Right lobe of liver (tissue), 6 donors: ENCODE data around the gene MINDY1. TPM values are rescaled to one million over a fixed set of nuclear protein-coding genes. Genes with fewer than 3 reads are reported as not detected.
A peak's percentile ranks its signal among the peaks of the same experiment; 100 is the strongest.

Experiments
- ATAC-seq, 4 donors: fragments of 200-7000 bp; cut with Tn5 transposase; one replicate each; pipeline ENCODE4 v1.9.1; 2020; ENCODE audit warnings: mild to moderate bottlenecking in 4 of 4, moderate library complexity in 4 of 4
- DNase-seq, 3 donors: peaks; one replicate each; pipeline ENCODE4 v3.0.0-alpha.2; 2020
- H3K27ac ChIP-seq, 3 donors: fragments of 200-600 bp; one replicate each; pipeline ENCODE4 v1.8.0; 2022
- H3K27me3 ChIP-seq, 2 donors: fragments of 200-600 bp; one replicate each; pipeline ENCODE4 v1.8.0; 2022
- H3K36me3 ChIP-seq, 4 donors: fragments of 200-600 bp; sonication (generic) in 1 of 4; one replicate each; pipeline versions ENCODE4 v1.5.1 to v1.8.0; 2017 to 2022; ENCODE audit warnings: control low read depth in 1 of 4
- H3K4me1 ChIP-seq, 4 donors: fragments of 200-600 bp; sonication (generic) in 1 of 4; one replicate each; pipeline versions ENCODE4 v1.5.1 to v1.8.0; 2017 to 2022; ENCODE audit warnings: control low read depth in 1 of 4
- H3K4me3 ChIP-seq, 3 donors: fragments of 200-600 bp; one replicate each; pipeline ENCODE4 v1.8.0; 2022
- H3K9me3 ChIP-seq, 4 donors: fragments of 200-600 bp; sonication (generic) in 1 of 4; one replicate each; pipeline versions ENCODE4 v1.5.1 to v1.8.0; 2017 to 2022; ENCODE audit warnings: control low read depth in 1 of 4
- CTCF ChIP-seq, 4 donors: fragments of 200-600 bp in 3 of 4; fragments of 450-650 bp in 1 of 4; IDR thresholded peaks; one replicate each; pipeline versions ENCODE4 v1.5.1 to v1.8.0; 2016 to 2022; ENCODE audit warnings: antibody characterized with exemption in 4 of 4, mild to moderate bottlenecking in 2 of 4
- POLR2A ChIP-seq: fragments of 450-650 bp; IDR thresholded peaks from one replicate; pipeline ENCODE4 v1.6.1; 2017; ENCODE audit warnings: antibody characterized with exemption, mild to moderate bottlenecking
- WGBS: methylation state at CpG from one replicate; pipeline ENCODE4 v1.1.6; 2018; ENCODE audit warnings: low coverage, low lambda C conversion rate; ENCODE audit not compliant: insufficient coverage; ENCODE audit errors: missing lambda C conversion rate; 5-methylcytosine and 5-hydroxymethylcytosine counted together
- intact Hi-C, 2 donors: fragments of 100-400 bp; cut with DNase I; formaldehyde crosslinking; loops; one replicate each; pipeline versions ENCODE4 v1.11.2 to v1.14.1; 2022
- total RNA-seq, 6 experiments: library from RNA; depleted of rRNA in 2 of 6; stranded (reverse); fragments of >200 nt in 2 of 6; fragmentation: NEBNext Ultra II Directional in 3 of 6; extraction: Animal tissue kit (Norgen Biotek cat#: 25700) in 3 of 6; gene quantifications; one replicate each; pipeline versions ENCODE4 v1.1.0 to v1.2.4, GENCODE V29; 2016 to 2023
- donor health status: DM: no; HTN: yes; CAD: no.
- donor health status: DM: no; HTN: no; CAD: no.
- donor health status: DM: no; HTN: no; CAD: no.
- donor health status: DM: no; HTN: yes; CAD: no.
- donor health status: DM: no; HTN: yes; CAD: no.

MINDY1 gene
- total RNA-seq, 6 experiments from 2014 or later: 10.1 to 19.7 (median 15.4) TPM

- Histone ChIP-seq H3K4me3 (no peak overlapping the region), H3K27ac (no peak overlapping the region), H3K9me3 (no peaks in the 10 kb centered on the region), H3K27me3 (no peaks in the 10 kb centered on the region), H3K4me1 (peaks cover 0 to 8% (median 0%) of the 10 kb centered on the region in 4 donors), H3K36me3 (peaks cover 10 to 88% (median 36%) of the 10 kb centered on the region in 4 donors)
- intact Hi-C loops: no loop called here
- WGBS: 43% methylated on average over 4 of the region's 4 CpGs
- ATAC-seq: peak; percentile 36 to 53 (median 38)
- no peak for DNase-seq
- TF ChIP-seq CTCF (IDR thresholded peaks at IDR 0.05) (no peak), POLR2A (no peak)
These were observed 44.9 kb downstream of the MINDY1 start for GRCh38 chr1:150961756-150962155.

GRCh38 chr1:150960646-150961045 is 46.1 kb downstream of the MINDY1 start:
- intact Hi-C loops: no loop called here
- no peak for DNase-seq

DNA sequence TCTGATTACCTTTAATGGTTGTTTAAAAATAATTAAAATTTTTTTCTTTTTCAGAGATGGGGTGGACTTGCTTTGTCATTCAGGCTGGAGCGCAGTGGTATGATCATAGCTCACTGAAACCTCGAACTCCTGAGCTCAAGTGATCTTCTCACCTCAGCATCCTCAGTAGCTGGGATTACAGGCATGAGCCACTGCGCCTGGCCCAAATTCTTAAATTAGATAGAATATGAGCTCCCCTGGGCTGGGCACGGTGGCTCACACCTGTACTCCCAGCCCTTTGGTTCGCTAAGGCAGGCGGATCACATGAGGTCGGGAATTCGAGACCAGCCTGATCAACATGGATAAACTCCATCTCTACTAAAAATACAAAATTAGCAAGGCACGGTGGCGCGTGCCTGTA is 49.0 kb downstream of the MINDY1 start:
- Histone ChIP-seq H3K27me3 (no peaks in the 10 kb centered on the region), H3K9me3 (no peaks in the 10 kb centered on the region), H3K4me1 (peaks cover 0 to 8% (median 0%) of the 10 kb centered on the region in 4 donors), H3K4me3 (no peak overlapping the region), H3K36me3 (peaks cover 0 to 56% (median 22%) of the 10 kb centered on the region in 4 donors), H3K27ac (no peak overlapping the region)
- intact Hi-C loops: no loop called here
- TF ChIP-seq POLR2A (no peak), CTCF (IDR thresholded peaks at IDR 0.05) (no peak)
- ATAC-seq (no peak), DNase-seq (peak in 1 of 3 donors; percentile 26)
- 92% methylated on average over 11 of the region's 11 CpGs for WGBS

More at GRCh38 chr1:150960646-150961045, 46.1 kb downstream of the MINDY1 start:
- Histone ChIP-seq H3K4me3 (no peak overlapping the region), H3K4me1 (peaks cover 0 to 8% (median 0%) of the 10 kb centered on the region in 4 donors), H3K36me3 (peaks cover 7 to 78% (median 28%) of the 10 kb centered on the region in 4 donors), H3K9me3 (no peaks in the 10 kb centered on the region), H3K27ac (no peak overlapping the region), H3K27me3 (no peaks in the 10 kb centered on the region)
- TF ChIP-seq CTCF (IDR thresholded peaks at IDR 0.05) (no peak), POLR2A (no peak)
- 88% methylated on average over 5 of the region's 7 CpGs for WGBS
- peak in 2 of 4 donors; percentile 7 to 8 for ATAC-seq

GRCh38 chr1:150955280-150955679 is 51.4 kb downstream of the MINDY1 start:
- no peaks in the 10 kb centered on the region for H3K27me3 ChIP-seq
- H3K4me1 ChIP-seq: no peaks in the 10 kb centered on the region
- no peaks in the 10 kb centered on the region for H3K9me3 ChIP-seq
- TF ChIP-seq POLR2A (no peak), CTCF (IDR thresholded peaks at IDR 0.05) (no peak)
- H3K36me3 ChIP-seq: peaks cover 0 to 57% (median 22%) of the 10 kb centered on the region in 4 donors
- DNase-seq: no peak
- no peak overlapping the region for H3K4me3 ChIP-seq
- ATAC-seq: no peak
- intact Hi-C loops: no loop called here
- no peak overlapping the region for H3K27ac ChIP-seq

- no peaks in the 10 kb centered on the region for H3K9me3 ChIP-seq
- WGBS: 89% methylated on average over 3 of the region's 3 CpGs
- ATAC-seq (no peak), DNase-seq (no peak)
- peaks cover 0 to 57% (median 21%) of the 10 kb centered on the region in 4 donors for H3K36me3 ChIP-seq
- TF ChIP-seq POLR2A (no peak), CTCF (IDR thresholded peaks at IDR 0.05) (no peak)
- no peak overlapping the region for H3K4me3 ChIP-seq
- H3K27ac ChIP-seq: no peak overlapping the region
- no peaks in the 10 kb centered on the region for H3K27me3 ChIP-seq
- no peaks in the 10 kb centered on the region for H3K4me1 ChIP-seq
- intact Hi-C loops: no loop called here
These were observed 52.0 kb downstream of the MINDY1 start for GRCh38 chr1:150954708-150955107.
